ENCODE measurements around the gene SMIM9.

The SMIM9 gene

GRCh38 chrX:154819771-154820341, 14.6 kb downstream of the SMIM9 start:
- Histone ChIP-seq H3K4me1 (ENCODE audit: control insufficient read depth, insufficient read depth, low read length) (no peaks in the 10 kb centered on the region), H3K9me3 (ENCODE audit: control insufficient read depth, insufficient read depth, low read depth, low read length) (no peaks in the 10 kb centered on the region; the same call in 1 of the 2 replicates), H3K36me3 (ENCODE audit: control insufficient read depth in 2 of 2, insufficient read depth in 1 of 2, low read length in 2 of 2) (no peaks in the 10 kb centered on the region), H3K4me3 (ENCODE audit: low read depth, low read length) (no peak overlapping the region), H3K27ac (ENCODE audit: extremely low read depth, low read depth, low read length) (no peak overlapping the region)
- ChIA-PET POLR2A (no interaction called here), CTCF (interaction anchor here (1.4 to 2.5 kb wide), 2 partner anchors 20 to 23 kb away, joined by 4 to 6 read pairs; no protein-coding TSS in a partner anchor)
- TF ChIP-seq OVOL3 (tag by site-specific recombination; IDR thresholded peaks at IDR 0.05), result no peak
- TF ChIP-seq ZNF785 (tag by site-specific recombination; IDR thresholded peaks at IDR 0.05), result no peak
- TF ChIP-seq ZNF335 (tag by site-specific recombination; conservative IDR thresholded peaks at IDR 0.05), result no peak
- TF ChIP-seq ZNF610 (tag by site-specific recombination; IDR thresholded peaks at IDR 0.05; ENCODE audit: borderline replicate concordance), result no peak
- no peak for TF ChIP-seq SP2 (tag by site-specific recombination; IDR thresholded peaks at IDR 0.05)
- TF ChIP-seq HOXA7 (CRISPR knock-in tag; IDR thresholded peaks at IDR 0.05; ENCODE audit: borderline replicate concordance), result no peak
- TF ChIP-seq, protein P1, sequence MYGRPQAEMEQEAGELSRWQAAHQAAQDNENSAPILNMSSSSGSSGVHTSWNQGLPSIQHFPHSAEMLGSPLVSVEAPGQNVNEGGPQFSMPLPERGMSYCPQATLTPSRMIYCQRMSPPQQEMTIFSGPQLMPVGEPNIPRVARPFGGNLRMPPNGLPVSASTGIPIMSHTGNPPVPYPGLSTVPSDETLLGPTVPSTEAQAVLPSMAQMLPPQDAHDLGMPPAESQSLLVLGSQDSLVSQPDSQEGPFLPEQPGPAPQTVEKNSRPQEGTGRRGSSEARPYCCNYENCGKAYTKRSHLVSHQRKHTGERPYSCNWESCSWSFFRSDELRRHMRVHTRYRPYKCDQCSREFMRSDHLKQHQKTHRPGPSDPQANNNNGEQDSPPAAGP (tag by site-specific recombination; IDR thresholded peaks at IDR 0.05), result no peak
- no peak for TF ChIP-seq ZNF585B (tag by site-specific recombination; IDR thresholded peaks at IDR 0.05)
- TF ChIP-seq ZNF776 (tag by site-specific recombination; IDR thresholded peaks at IDR 0.05; ENCODE audit: borderline replicate concordance), result no peak
- TF ChIP-seq, protein P2, sequence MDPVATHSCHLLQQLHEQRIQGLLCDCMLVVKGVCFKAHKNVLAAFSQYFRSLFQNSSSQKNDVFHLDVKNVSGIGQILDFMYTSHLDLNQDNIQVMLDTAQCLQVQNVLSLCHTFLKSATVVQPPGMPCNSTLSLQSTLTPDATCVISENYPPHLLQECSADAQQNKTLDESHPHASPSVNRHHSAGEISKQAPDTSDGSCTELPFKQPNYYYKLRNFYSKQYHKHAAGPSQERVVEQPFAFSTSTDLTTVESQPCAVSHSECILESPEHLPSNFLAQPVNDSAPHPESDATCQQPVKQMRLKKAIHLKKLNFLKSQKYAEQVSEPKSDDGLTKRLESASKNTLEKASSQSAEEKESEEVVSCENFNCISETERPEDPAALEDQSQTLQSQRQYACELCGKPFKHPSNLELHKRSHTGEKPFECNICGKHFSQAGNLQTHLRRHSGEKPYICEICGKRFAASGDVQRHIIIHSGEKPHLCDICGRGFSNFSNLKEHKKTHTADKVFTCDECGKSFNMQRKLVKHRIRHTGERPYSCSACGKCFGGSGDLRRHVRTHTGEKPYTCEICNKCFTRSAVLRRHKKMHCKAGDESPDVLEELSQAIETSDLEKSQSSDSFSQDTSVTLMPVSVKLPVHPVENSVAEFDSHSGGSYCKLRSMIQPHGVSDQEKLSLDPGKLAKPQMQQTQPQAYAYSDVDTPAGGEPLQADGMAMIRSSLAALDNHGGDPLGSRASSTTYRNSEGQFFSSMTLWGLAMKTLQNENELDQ (tag by site-specific recombination; IDR thresholded peaks at IDR 0.05; ENCODE audit: low read depth), result no peak
- no peak for TF ChIP-seq ZNF366 (tag by site-specific recombination; conservative IDR thresholded peaks at IDR 0.05)
- TF ChIP-seq HOXC10 (CRISPR knock-in tag; IDR thresholded peaks at IDR 0.05), result no peak
- TF ChIP-seq ZNF521 (tag by site-specific recombination; IDR thresholded peaks at IDR 0.05), result no peak
- no peak for TF ChIP-seq ZNF391 (tag by site-specific recombination; IDR thresholded peaks at IDR 0.05; ENCODE audit: borderline replicate concordance, low read depth)
- no peak for TF ChIP-seq ZNF266 (tag by site-specific recombination; IDR thresholded peaks at IDR 0.05; ENCODE audit: low read depth)

- ChIA-PET POLR2A (no interaction called here), CTCF (interaction anchor here (0.7 to 2.5 kb wide), 3 partner anchors 21 to 802 kb away, joined by 3 to 6 read pairs (median 4); no protein-coding TSS in a partner anchor)
- Histone ChIP-seq H3K27ac (ENCODE audit: extremely low read depth, low read depth, low read length) (no peak overlapping the region), H3K4me3 (ENCODE audit: low read depth, low read length) (no peak overlapping the region), H3K9me3 (ENCODE audit: control insufficient read depth, insufficient read depth, low read depth, low read length) (no peaks in the 10 kb centered on the region; the same call in 1 of the 2 replicates), H3K36me3 (ENCODE audit: control insufficient read depth in 2 of 2, insufficient read depth in 1 of 2, low read length in 2 of 2) (no peaks in the 10 kb centered on the region), H3K4me1 (ENCODE audit: control insufficient read depth, insufficient read depth, low read length) (peaks cover 2% of the 10 kb centered on the region; the same call in 1 of the 2 replicates)
- no peak for TF ChIP-seq ZNF23 (tag by site-specific recombination; IDR thresholded peaks at IDR 0.05; ENCODE audit: borderline replicate concordance)
- no peak for TF ChIP-seq PRDM1 (tag by site-specific recombination; IDR thresholded peaks at IDR 0.05)
- TF ChIP-seq ZSCAN16 (tag by site-specific recombination; IDR thresholded peaks at IDR 0.05), result no peak
- no peak for TF ChIP-seq ZNF837 (tag by site-specific recombination; IDR thresholded peaks at IDR 0.05)
- no peak for TF ChIP-seq ZNF48 (tag by site-specific recombination; IDR thresholded peaks at IDR 0.05)
- no peak for TF ChIP-seq ZNF280D (tag by site-specific recombination; IDR thresholded peaks at IDR 0.05)
- TF ChIP-seq MEIS1 (CRISPR knock-in tag; IDR thresholded peaks at IDR 0.05; ENCODE audit: borderline replicate concordance), result no peak
- TF ChIP-seq SCRT2 (tag by site-specific recombination; IDR thresholded peaks at IDR 0.05), result no peak
- no peak for TF ChIP-seq ZNF248 (tag by site-specific recombination; IDR thresholded peaks at IDR 0.05)
- TF ChIP-seq ZNF768 (tag by site-specific recombination; IDR thresholded peaks at IDR 0.05), result no peak
- no peak for TF ChIP-seq ZBTB48 (tag by site-specific recombination; IDR thresholded peaks at IDR 0.05)
- TF ChIP-seq ZNF600 (tag by site-specific recombination; IDR thresholded peaks at IDR 0.05), result no peak
- TF ChIP-seq, protein P3, sequence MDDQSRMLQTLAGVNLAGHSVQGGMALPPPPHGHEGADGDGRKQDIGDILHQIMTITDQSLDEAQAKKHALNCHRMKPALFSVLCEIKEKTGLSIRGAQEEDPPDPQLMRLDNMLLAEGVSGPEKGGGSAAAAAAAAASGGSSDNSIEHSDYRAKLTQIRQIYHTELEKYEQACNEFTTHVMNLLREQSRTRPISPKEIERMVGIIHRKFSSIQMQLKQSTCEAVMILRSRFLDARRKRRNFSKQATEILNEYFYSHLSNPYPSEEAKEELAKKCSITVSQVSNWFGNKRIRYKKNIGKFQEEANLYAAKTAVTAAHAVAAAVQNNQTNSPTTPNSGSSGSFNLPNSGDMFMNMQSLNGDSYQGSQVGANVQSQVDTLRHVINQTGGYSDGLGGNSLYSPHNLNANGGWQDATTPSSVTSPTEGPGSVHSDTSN (CRISPR knock-in tag; IDR thresholded peaks at IDR 0.05), result no peak
These were observed 15.3 kb downstream of the SMIM9 start for GRCh38 chrX:154818916-154819770.

Measured in HEK293 (cell line).